Islet precursor cell (in vitro differentiated cells): ENCODE results near the gene IL1RN.
A peak's percentile ranks its signal among the peaks of the same experiment; 100 is the strongest.
"Not testable (repeated sequence)": the region's sequence is repeated elsewhere in the genome, so short reads cannot be mapped to it uniquely, and the experiment has no call there.

Experiments
- DNase-seq: peaks from one replicate; pipeline ENCODE4 v3.0.0-alpha.2; 2018

Gene IL1RN

GRCh38 chr2:113126845-113127645 lies at the start of gene IL1RN:
TSS of gene IL1RN (plus strand) at chr2:113127598. CDS start at chr2:113127625, 27 bp downstream.
- peak; percentile 32 for DNase-seq

- peak; percentile 46 for DNase-seq
These were observed 49.5 kb upstream of the IL1RN start for GRCh38 chr2:113077921-113078320.

GRCh38 chr2:113078350-113078839 lies 49.0 kb upstream of the IL1RN start:
- peak; percentile 43 for DNase-seq

- DNase-seq, result peak; percentile 38
These were observed 48.3 kb upstream of the IL1RN start for GRCh38 chr2:113079131-113079530.

- peak; percentile 76 for DNase-seq
These were observed 47.3 kb upstream of the IL1RN start for GRCh38 chr2:113080134-113080533.

GRCh38 chr2:113081488-113082210 lies 45.7 kb upstream of the IL1RN start:
- DNase-seq, result peak; percentile 13

- peak; percentile 27 for DNase-seq
These were observed 44.1 kb upstream of the IL1RN start for GRCh38 chr2:113083296-113083695.

GRCh38 chr2:113084249-113085000 lies 43.0 kb upstream of the IL1RN start:
- DNase-seq, result peak; percentile 13

- peak; percentile 4 for DNase-seq
These were observed 41.9 kb upstream of the IL1RN start for GRCh38 chr2:113085542-113085941.

GRCh38 chr2:113088213-113088992 lies 39.0 kb upstream of the IL1RN start:
- peak; percentile 21 for DNase-seq

- DNase-seq, result no peak
These were observed 37.5 kb upstream of the IL1RN start for GRCh38 chr2:113089916-113090315.

- no peak for DNase-seq
These were observed 36.0 kb upstream of the IL1RN start for GRCh38 chr2:113091231-113091896.

GRCh38 chr2:113092864-113093612 lies 34.4 kb upstream of the IL1RN start:
- no peak for DNase-seq

- no peak for DNase-seq
These were observed 33.8 kb upstream of the IL1RN start for GRCh38 chr2:113093613-113093977.

GRCh38 chr2:113096306-113096705 lies 31.1 kb upstream of the IL1RN start:
- not testable (repeated sequence) for DNase-seq

- not testable (repeated sequence) for DNase-seq
These were observed 30.4 kb upstream of the IL1RN start for GRCh38 chr2:113096842-113097618.

GRCh38 chr2:113098041-113098440 lies 29.4 kb upstream of the IL1RN start:
- DNase-seq, result no peak

- DNase-seq, result no peak
These were observed 28.9 kb upstream of the IL1RN start for GRCh38 chr2:113098532-113098931.

GRCh38 chr2:113102133-113102532 lies 25.3 kb upstream of the IL1RN start:
- DNase-seq, result no peak

- no peak for DNase-seq
These were observed 24.1 kb upstream of the IL1RN start for GRCh38 chr2:113103277-113103676.
